HG03175 (cell line): ENCODE data around the gene TRPV3.

Experiments used
- ATAC-seq: cut with Tn5 transposase; IDR thresholded peaks from one replicate; pipeline ENCODE4 v1.9.1; 2021; ENCODE audit warnings: mild to moderate bottlenecking, moderate library complexity; ENCODE audit not compliant: unreplicated experiment

The TRPV3 gene

DNA sequence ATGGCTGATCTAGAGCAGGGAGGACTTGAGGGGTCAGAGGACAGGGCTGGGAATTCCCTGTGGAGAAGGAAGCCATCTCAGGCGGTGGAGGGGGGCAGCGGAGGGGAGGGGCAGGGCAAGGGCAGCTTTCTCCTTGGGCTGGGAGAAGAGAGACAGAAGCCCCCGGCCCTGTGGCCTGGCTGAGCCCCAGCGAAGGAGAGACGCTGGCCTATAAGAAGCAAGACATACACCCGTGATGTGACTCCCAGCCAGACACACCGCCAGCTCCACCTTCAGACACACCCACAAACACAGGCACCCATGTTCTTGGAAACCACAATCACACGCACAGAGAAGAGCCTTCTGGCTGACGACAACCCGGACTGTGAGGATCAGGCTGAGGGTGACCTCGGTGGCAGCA is 10.0 kb downstream of the TRPV3 start:
- no peak for ATAC-seq

DNA sequence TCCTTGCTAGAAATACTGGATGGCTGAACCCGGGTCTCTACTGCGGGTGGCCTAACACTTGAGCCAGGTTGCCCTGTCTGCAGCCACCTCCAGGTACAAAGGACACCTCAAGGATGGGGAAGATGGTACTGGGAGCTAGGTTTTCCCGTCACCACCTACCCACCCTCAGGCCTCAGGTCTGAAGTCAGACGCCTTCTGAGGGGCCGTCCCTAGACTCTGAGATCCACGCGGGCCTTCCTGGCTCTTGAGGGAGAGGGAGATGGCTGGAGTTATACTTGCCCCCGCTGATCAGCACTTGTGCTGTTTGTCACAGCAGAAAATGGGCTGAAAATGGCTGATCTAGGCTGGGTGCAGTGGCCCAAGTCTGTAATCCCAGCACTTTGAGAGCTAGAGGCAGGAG is 10.6 kb downstream of the TRPV3 start:
- no peak for ATAC-seq

DNA sequence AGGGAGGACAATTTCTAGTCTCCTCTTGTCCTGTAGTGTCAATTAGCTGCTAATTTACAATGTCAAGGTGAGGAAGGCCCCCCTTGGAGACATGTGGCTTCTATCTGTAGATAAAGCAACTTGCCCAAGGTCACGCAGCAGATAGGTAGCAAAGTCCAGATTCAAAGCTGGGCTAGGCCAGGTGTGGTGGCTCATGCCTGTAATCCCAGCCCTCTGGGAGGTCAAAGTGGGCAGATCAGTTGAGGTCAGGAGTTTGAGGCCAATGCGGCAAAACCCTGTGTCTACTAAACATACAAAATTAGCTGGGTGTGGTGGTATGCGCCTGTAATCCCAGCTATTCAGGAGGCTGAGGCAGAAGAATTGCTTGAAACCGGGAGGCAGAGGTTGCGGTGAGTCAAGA is 11.1 kb downstream of the TRPV3 start:
- no peak for ATAC-seq

DNA sequence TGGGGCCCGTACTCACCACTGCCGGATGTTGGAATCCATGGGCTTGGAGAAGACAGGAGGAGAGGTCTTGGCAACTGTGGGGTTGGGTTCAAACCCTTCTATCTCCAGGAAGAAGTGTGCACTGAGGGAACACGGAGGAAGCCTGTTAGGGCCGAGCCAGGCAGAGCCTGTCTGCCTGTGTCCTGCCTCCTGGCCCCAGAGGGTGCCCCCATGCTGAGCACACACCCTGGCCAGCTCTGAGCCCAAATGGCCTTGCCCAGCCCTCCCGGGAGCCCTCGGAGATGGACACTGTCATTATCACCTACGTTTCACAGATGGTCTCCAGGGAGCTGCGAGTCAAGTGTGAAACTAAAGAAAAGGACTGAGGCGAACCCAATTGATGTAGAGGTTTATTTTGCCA is 12.5 kb downstream of the TRPV3 start:
- no peak for ATAC-seq

DNA sequence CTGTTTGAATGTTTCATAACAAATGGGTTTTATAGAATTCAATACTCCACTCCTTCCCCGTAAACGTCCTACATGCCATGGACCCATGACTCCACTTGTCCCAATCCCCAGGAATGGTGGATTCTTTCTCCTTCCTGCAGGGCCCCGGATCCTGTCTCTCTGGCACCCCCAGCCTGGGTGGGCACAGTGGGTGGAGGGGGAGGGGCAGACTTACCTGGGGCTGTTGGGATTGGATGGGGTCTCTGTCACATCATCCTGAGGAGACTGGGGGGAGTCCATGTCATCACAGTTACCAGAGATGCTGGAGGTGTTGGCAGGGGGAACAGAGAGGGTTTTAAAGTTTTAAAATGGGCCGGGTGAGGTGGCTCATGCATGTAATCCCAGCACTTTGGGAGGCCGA is 13.2 kb downstream of the TRPV3 start:
- ATAC-seq = no peak

DNA sequence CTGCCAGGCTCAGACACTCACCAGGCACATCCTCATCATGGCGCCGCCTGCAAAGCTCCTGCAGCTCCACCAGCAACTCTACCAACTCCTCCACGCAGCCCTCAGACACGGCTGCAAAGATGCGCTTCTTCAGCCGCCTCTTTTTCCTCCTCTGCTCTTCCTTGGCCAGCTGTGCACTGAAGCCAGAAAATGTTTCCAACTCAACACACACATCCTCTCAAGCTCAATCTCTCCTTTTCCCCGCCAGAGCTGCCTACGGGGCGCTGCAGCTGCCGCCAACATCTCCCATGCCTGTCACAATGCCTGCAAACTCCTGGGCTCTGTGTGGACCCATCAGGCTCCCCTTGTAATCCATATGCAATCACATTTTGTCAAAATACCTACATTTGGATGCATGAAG is 14.2 kb downstream of the TRPV3 start:
- no peak for ATAC-seq

DNA sequence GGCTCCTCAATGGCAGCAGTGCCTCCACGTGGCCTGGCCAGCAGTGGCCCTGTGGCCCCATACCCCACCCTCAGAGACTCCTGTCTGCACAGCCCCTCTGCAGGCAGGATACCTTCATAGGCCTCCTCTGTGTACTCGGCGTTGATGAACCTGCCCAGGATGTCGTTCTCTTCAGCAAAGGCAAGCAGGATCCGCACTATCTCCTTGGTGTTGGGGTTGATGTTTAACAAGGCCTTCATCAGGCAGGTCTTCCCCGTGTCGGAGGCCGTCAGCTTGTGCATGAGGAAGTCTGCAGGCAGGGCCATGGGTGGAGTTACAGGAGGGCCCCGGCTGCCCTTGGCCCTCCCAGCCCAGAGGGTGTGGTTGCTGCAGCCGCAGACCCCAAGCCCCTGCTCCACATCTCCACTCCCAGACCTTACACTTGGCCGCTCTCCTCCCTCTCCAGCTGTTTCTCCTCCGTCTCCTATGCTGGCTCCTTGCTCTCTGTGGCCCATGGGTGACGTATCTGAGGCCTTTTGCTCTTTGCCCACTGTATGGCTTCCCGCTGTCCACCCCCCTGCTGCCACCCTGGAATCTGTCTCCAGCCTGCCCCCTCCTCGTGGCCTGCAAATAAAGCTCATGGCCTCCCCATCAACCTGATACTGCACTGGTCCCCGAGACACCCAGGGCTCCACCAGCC is 15.1 kb downstream of the TRPV3 start:
- ATAC-seq = no peak

DNA sequence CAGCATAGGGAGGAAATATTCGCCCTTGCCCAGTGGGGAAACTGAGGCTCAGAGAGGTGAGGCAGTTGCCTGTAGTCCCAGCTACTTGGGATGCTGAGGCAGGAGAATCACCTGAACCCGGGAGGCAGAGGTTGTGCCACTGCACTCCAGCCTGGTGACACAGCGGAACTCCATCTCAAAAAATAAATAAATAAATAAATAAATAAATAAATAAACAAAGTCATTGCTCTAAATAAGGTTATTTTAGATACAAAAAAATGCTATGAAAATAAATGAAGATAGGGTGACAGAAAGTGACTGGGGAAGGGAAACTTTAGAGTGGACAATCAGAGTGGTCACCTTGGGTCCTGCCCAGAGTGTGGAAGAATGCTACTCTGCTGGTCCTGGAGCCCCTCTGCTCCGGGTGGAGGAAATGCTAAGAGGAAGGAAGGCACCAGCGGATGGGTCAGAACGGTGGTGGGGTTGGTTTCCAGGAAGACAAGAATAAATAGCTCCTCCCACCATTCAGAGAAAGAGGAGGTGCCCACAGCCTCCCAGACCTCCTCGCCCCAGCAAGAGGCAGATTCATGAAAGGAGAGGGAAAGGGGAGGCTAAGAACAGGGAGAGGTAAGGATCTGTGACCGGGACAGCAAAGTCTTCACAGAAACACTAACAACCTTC is 17.6 kb downstream of the TRPV3 start:
- ATAC-seq = no peak

DNA sequence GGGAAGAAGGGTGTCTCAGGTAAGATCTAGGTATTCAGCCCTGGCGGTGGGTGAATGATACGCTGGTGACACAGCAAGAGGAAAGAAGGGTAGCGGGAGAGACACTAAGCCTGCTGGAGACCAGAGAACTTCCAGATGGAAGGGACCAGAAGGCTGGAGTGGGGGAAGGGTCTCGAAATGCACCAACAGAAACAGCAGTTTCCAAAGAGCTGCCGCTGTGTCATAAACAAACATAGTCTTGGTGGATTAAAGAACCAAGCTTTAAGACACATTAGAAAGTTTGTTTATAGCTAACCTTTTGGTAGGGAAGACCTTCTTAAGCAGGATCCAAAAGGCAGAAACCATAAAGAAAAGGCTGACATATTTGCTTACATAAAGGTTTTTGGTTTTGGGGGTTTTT is 20.9 kb downstream of the TRPV3 start:
- ATAC-seq = no peak

DNA sequence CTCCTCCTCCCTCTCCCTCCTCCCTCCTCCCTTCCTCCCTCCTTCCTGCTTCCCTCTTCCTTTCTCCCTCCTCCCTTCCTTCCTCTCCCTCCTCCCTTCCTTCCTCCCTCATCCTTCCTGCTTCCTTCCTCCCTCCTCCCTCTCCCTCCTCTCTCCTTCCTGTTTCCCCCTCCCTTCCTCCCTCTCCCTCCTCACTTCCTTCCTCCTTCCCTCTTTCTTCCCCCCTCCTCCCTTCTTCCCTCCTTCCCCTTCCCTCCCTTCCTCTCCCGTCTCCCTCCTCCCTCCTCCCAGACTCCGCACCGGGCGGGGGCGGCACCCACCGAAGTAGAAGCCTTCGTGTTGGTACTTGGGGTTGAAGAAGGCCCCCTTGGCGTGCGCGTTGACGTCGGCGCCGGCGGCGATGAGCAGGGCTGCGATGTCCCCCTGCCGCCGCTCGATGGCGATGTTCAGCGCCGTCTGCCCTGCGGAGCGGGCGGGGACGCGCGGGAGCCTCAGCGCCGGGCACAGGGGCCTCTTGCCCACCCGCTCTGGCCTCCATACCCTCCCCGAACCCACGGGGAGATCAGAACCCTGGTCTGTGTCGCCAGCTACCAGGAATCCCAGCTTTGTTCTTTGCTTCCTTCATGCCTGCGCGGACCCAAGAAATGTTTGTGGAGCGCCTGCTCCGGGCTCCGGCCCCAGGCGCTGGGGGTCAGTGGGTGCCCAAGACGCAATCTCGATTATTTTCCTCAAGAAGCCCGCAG is 22.2 kb downstream of the TRPV3 start:
- peak; percentile 38 for ATAC-seq

DNA sequence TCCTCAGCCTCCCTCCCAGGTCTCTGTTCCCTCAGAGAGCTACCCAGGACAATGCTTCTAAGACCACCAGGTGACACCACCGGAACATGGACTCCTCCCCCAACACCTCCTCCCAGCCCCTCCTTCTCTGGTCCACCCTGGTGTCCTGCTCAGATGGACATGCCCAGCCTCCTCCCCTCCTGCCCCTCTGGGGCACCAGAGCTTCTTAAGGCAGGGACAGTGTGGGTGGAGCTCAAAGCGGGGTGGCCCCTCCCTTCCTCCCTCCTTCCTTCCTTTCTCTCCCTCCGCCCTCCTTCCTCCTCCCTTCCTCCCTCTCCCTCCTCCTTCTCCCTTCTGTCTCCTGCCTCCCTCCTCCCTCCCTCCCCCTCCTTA is 22.7 kb downstream of the TRPV3 start:
- ATAC-seq = no peak

DNA sequence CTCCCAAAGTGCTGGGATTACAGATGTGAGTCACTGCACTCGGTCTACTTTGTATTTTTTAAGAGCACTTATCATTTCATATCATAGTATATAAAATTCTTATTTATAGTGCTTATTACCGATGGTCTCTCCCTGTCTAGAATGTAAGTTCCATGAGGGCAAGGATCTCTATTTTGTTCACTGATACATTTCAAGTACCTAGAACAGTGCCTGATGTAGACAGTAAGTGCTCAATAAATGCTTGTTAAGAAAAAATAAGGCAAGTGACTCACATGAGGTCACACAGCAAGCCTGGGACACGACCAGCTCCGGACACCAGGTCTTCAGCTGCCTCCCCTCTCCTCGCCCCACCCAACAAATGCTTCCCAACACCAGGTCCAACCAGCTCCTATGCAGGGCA is 23.9 kb downstream of the TRPV3 start:
- no peak for ATAC-seq

DNA sequence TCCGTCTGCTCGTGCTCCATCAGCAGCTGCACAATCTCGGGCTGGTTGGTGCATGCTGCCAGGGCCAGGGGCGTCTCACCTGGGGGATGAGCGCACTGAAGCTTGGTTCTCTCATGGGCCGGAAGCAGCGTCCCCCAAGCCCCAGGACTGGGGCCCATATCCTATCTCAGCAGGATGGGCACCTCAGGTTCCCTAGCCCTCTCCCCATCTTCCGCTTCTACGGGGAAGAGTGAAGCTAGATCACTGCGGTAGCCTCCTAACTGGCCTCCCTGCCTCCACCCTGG is 24.8 kb downstream of the TRPV3 start:
- no peak for ATAC-seq

DNA sequence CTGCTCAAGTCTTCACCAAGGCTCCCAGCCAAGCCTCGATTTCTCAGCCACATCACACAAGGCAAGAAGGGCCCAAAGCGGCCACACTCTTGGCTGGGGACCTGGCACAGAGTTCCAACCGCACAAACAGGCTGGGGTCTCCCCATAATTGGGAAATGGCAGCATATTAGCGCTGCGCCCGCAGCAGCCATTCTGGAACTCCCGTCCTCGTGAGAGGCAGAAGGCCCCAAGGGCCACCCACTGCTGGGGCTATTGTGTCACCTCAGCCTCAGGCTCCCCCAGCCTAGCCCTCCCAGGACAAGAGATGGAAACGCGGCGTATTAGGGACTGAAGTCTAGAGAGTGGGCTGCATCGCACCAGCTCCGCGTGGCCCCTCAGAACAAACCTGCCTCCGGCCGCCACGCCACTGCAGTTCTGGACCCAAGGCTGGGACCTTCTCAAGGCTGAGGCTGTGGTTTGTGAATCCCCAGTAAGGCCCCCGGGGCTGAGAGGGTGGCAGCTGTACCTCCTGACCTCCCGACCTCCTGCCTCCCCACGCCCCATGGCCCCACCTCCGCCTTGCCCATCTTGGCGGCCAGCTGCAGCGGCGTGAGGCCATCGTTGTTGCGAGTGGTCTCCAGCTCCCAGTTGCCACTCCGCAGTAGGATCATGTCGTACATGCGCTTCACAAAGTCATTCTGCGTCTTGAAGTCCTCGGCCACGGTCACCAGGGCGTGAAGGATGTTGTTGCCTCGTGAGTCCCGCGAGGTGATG is 25.3 kb downstream of the TRPV3 start:
- ATAC-seq = no peak

DNA sequence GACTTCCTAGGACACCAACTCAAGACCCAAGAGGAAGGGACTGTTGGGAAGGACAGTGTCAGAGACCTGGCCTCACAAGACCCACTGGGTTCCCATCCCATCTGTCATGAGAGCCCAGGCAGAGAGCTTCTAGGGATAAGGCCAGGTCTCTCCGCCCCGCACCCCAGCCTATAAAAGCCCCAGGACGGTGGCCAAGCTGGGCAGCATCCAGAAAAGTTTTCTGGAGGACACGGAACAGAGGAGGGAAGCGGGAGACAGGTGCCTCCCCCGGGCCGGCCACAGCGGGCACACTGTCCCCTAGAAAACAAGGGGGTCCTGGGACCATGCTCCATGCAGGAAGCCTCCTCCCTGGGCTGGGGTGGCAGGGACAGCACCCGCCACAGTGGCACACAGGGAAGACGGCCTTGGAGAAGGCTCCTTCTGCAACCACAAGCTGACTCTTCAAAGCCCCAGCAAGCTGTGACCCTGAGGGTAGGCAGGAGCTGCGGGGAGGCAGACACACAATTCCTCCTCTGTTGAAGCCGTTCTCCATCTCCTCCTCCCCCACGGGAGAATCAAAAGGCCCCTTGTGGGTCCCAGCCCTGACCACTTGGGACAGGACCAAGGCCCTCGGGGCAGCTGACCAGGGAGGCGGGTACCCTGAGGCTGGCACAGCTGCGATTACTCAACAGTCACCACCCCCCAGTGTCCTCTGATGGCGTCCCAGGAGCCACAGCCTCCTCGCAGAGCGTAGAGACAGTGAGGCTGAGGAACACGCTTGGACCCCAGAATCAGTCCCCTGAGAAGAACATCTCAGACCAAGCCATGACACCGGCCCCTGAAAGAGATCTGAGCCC is 26.1 kb downstream of the TRPV3 start:
- no peak for ATAC-seq

DNA sequence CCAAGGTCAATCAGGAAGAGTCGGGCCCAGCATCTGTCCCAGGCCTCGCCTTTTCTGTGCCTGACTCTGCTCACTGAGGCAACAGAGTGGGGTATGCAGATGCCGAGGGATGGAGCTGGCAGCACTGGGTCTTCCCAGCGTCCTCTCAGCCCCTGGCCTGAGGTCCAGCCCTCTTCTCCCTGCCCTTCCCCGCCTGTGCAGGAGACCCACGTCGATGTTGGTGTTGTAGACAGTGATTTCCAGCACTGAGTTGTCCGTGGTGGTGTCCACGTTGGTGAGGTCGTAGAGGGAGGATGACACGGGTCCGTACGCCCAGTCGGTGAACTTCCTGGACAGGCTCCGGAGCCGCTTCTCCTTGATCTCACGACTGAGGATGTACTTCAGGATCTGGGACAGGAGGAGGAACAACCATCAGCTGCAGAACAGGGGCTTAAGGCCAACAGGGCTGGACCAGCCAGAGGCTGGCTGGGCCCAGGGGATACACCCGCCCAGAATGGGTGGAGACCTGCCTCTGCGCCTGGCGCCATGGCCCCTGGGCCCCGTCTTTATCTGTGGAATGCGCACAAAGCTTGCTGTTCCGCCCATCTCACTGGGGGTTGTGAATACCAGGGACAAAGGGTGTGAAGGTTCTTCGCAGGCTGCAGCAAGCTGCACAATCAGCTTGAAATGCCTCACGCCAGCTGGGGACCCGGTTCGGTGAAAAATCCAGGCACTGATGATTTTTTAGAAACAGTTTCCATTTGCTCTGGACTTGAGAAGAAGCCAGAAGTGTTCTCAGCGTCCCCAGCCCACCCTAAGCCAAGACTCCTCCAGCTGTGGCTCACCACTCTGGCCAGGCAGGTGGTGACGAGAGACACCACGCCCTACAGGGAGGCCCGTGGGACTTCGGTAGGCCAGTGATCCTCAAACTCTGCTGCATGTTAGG is 27.5 kb downstream of the TRPV3 start:
- ATAC-seq = no peak

DNA sequence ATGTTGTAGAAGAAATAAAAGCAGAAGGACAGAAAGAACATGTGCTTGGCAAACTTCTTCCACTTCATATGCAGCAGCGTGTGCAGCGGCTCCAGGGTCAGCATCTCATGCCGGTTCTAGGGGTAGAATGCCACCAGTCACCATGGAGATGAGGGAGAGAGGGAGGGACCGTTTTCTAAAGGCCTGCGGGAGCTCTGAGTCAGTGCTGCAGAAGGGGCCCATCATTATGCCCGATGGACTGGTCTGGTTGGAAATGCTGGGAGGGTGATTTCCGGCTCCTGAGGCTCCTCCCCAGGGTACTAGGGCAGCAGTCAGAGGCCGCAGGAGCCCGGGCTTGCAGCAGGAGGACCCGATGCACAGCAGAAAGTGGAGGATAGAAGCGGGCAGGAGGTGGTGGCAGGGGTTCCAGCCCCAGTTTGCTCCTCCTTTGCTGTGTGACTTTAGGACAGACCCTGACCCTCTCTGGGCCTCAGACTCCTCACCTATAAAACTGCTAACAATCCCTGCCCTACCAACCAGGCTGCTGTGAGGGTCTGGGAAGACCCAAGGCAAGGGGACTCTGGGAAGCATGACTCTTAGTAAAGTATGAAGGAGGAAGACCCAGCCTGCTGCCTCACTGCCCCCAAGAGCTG is 28.6 kb downstream of the TRPV3 start:
- no peak for ATAC-seq

DNA sequence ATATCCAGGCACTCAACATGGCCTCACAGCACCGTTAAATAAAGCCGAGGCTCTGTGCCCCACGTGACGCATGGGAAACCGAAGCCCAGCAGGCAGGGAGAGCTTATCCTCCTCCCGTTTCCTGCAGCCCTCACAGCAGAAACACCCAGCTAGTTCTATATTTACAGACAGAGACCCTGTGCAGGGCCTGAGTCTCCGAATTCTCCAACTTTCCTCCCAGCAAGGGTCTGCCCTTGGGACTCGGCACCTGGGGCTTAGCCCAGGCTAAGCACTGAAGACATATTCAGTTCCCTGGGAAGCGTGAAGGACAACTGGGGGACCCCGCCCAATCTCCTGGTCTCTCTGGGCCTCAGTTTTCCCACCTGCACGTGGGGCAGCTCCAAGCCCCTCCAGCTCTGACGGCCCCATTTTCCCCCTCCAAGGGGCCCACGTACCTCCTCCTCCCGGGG is 29.2 kb downstream of the TRPV3 start:
- ATAC-seq = no peak

DNA sequence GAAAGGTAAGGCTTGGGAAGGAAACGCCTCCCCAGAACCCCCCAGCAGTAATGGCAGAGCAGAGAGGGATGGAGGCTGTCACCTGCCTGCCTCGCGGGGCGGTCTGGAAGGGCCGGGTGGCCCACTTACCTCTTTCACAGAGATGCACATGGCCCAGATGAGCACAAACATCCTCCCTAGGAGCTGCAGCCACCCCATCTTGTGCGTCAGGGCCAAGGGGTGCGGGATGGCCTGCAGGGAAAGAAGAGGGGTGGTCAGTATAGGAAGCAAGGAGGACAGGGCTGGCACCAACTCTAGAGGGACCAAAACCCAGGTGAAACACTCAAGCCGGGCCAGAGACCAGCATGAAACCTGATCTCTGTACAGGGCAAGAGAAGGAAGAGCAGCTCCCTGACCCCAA is 29.7 kb downstream of the TRPV3 start:
- no peak for ATAC-seq
